GM19328 (cell line): Measurements from ENCODE around the gene CERS1.

ENCODE experiments used
- ATAC-seq: cut with Tn5 transposase; IDR thresholded peaks from one replicate; pipeline ENCODE4 v1.9.1; 2021; ENCODE audit warnings: mild to moderate bottlenecking, moderate library complexity; ENCODE audit not compliant: unreplicated experiment

Gene CERS1

GRCh38 chr19:18858906-18859646, 36.9 kb downstream of the CERS1 start:
- ATAC-seq = no peak

GRCh38 chr19:18857223-18857622, 38.7 kb downstream of the CERS1 start:
- no peak for ATAC-seq

- no peak for ATAC-seq
These were observed 39.4 kb downstream of the CERS1 start for GRCh38 chr19:18856385-18857126.

- no peak for ATAC-seq
These were observed 40.1 kb downstream of the CERS1 start for GRCh38 chr19:18855647-18856384.

GRCh38 chr19:18854982-18855381, 41.0 kb downstream of the CERS1 start:
- no peak for ATAC-seq

GRCh38 chr19:18853755-18854427, 42.1 kb downstream of the CERS1 start:
- no peak for ATAC-seq

GRCh38 chr19:18852648-18853047, 43.3 kb downstream of the CERS1 start:
- no peak for ATAC-seq

- ATAC-seq = no peak
These were observed 44.2 kb downstream of the CERS1 start for GRCh38 chr19:18851673-18852325.

- ATAC-seq = no peak
These were observed 45.2 kb downstream of the CERS1 start for GRCh38 chr19:18850471-18851375.

- ATAC-seq = no peak
These were observed 46.0 kb downstream of the CERS1 start for GRCh38 chr19:18849838-18850400.

- no peak for ATAC-seq
These were observed 46.9 kb downstream of the CERS1 start for GRCh38 chr19:18848878-18849661.

- ATAC-seq = no peak
These were observed 48.2 kb downstream of the CERS1 start for GRCh38 chr19:18847549-18848463.

- no peak for ATAC-seq
These were observed 49.0 kb downstream of the CERS1 start for GRCh38 chr19:18846862-18847548.

- ATAC-seq = no peak
These were observed 50.0 kb downstream of the CERS1 start for GRCh38 chr19:18845961-18846360.

GRCh38 chr19:18844806-18845329, 51.1 kb downstream of the CERS1 start:
- no peak for ATAC-seq

GRCh38 chr19:18843960-18844359, 52.0 kb downstream of the CERS1 start:
- no peak for ATAC-seq

- no peak for ATAC-seq
These were observed 53.8 kb downstream of the CERS1 start for GRCh38 chr19:18842166-18842565.
